ACC112 (cell line): ENCODE results near the gene CASS4.
A peak's percentile ranks its signal among the peaks of the same experiment; 100 is the strongest.

ENCODE experiments used
- H2AFZ ChIP-seq: fragments of 200-600 bp; sonication (generic); one replicate; pipeline ENCODE4 v1.6.0; 2017; ENCODE audit warnings: antibody characterized with exemption, low read length; ENCODE audit not compliant: unreplicated experiment
- H3K27ac ChIP-seq: fragments of 200-600 bp; sonication (generic); 2 replicates; pipeline ENCODE4 v1.5.1; 2014; ENCODE audit warnings: low read depth, mild to moderate bottlenecking, antibody characterized with exemption, low read length, moderate library complexity
- H3K27me3 ChIP-seq: fragments of 200-600 bp; sonication (generic); 2 replicates; pipeline ENCODE4 v1.6.1; 2014; ENCODE audit warnings: mild to moderate bottlenecking, antibody characterized with exemption, low read length, moderate library complexity, mixed read lengths; ENCODE audit not compliant: insufficient read depth
- H3K36me3 ChIP-seq: fragments of 200-600 bp; sonication (generic); 2 replicates; pipeline ENCODE4 v1.6.1; 2016; ENCODE audit warnings: mild to moderate bottlenecking, antibody characterized with exemption, low read length, moderate library complexity, mixed read lengths; ENCODE audit not compliant: insufficient read depth
- H3K4me1 ChIP-seq: fragments of 200-600 bp; sonication (generic); one replicate; pipeline ENCODE4 v1.6.1; 2016; ENCODE audit warnings: low read length, mixed read lengths; ENCODE audit not compliant: insufficient read depth, unreplicated experiment, control insufficient read depth
- H3K4me3 ChIP-seq: fragments of 200-600 bp; sonication (generic); 2 replicates; pipeline ENCODE4 v1.5.1; 2014; ENCODE audit warnings: mild to moderate bottlenecking, low read depth, low read length
- H3K79me2 ChIP-seq: fragments of 200-600 bp; sonication (generic); one replicate; pipeline ENCODE4 v1.6.0; 2016; ENCODE audit warnings: low read length; ENCODE audit not compliant: control insufficient read depth, unreplicated experiment, insufficient read depth

CASS4 gene

GRCh38 chr20:56461576-56461975 is 49.5 kb downstream of the CASS4 start:
- Histone ChIP-seq H3K4me1 (no peaks in the 10 kb centered on the region), H3K27me3 (no peaks in the 10 kb centered on the region), H3K79me2 (no peaks in the 10 kb centered on the region), H3K4me3 (no peak overlapping the region), H3K27ac (no peak overlapping the region), H3K36me3 (no peaks in the 10 kb centered on the region), H2AFZ (no peak overlapping the region)

GRCh38 chr20:56463428-56463827 is 51.4 kb downstream of the CASS4 start:
- peaks cover under 1% of the 10 kb centered on the region for H3K79me2 ChIP-seq
- no peaks in the 10 kb centered on the region for H3K4me1 ChIP-seq
- H3K27ac ChIP-seq: no peak overlapping the region
- no peaks in the 10 kb centered on the region for H3K36me3 ChIP-seq
- no peak overlapping the region for H3K4me3 ChIP-seq
- no peaks in the 10 kb centered on the region for H3K27me3 ChIP-seq
- H2AFZ ChIP-seq: no peak overlapping the region

- Histone ChIP-seq H2AFZ (no peak overlapping the region), H3K27ac (no peak overlapping the region), H3K4me3 (no peak overlapping the region), H3K79me2 (peaks cover 24% of the 10 kb centered on the region), H3K27me3 (no peaks in the 10 kb centered on the region), H3K4me1 (peaks cover 10% of the 10 kb centered on the region), H3K36me3 (no peaks in the 10 kb centered on the region)
These were observed 53.9 kb downstream of the CASS4 start for GRCh38 chr20:56465997-56466396.

GRCh38 chr20:56467968-56468315 is 55.9 kb downstream of the CASS4 start:
- Histone ChIP-seq H2AFZ (no peak overlapping the region), H3K79me2 (peaks cover 33% of the 10 kb centered on the region), H3K4me3 (peak overlapping the region; percentile 97), H3K36me3 (0 out of 2 replicates have a peak, but pooled peaks cover 3% of the 10 kb centered on the region), H3K4me1 (peaks cover 10% of the 10 kb centered on the region), H3K27me3 (no peaks in the 10 kb centered on the region), H3K27ac (peak overlapping the region; percentile 82)

- H3K79me2 ChIP-seq: peaks cover 33% of the 10 kb centered on the region
- 0 out of 2 replicates have a peak, but pooled peaks cover 9% of the 10 kb centered on the region for H3K36me3 ChIP-seq
- peaks cover 10% of the 10 kb centered on the region for H3K4me1 ChIP-seq
- no peaks in the 10 kb centered on the region for H3K27me3 ChIP-seq
- H3K27ac ChIP-seq: peak within 1 kb of the TSS; percentile 82
- H3K4me3 ChIP-seq: peak within 1 kb of the TSS; percentile 97
- H2AFZ ChIP-seq: peak within 1 kb of the TSS; percentile 38
These were observed 56.4 kb downstream of the CASS4 start, which contains the start of gene RTF2 for GRCh38 chr20:56468316-56469076. RTF2 (plus strand) TSS chr20:56468627; CDS start chr20:56468698, 71 bp downstream.

GRCh38 chr20:56469077-56469449 is 57.0 kb downstream of the CASS4 start:
- H3K27ac ChIP-seq: peak overlapping the region; percentile 56; the same call in 1 of the 2 replicates
- peak overlapping the region; percentile 38 for H2AFZ ChIP-seq
- peak overlapping the region; percentile 97 for H3K4me3 ChIP-seq
- peaks cover 33% of the 10 kb centered on the region for H3K79me2 ChIP-seq
- H3K27me3 ChIP-seq: no peaks in the 10 kb centered on the region
- peaks cover 10% of the 10 kb centered on the region for H3K4me1 ChIP-seq
- H3K36me3 ChIP-seq: 0 out of 2 replicates have a peak, but pooled peaks cover 10% of the 10 kb centered on the region

GRCh38 chr20:56483970-56484369 is 71.9 kb downstream of the CASS4 start:
- Histone ChIP-seq H3K27me3 (no peaks in the 10 kb centered on the region), H3K79me2 (peaks cover 2% of the 10 kb centered on the region), H2AFZ (no peak overlapping the region), H3K4me1 (no peaks in the 10 kb centered on the region), H3K36me3 (peaks cover 3% of the 10 kb centered on the region; the same call in 1 of the 2 replicates), H3K27ac (no peak overlapping the region), H3K4me3 (no peak overlapping the region)

- Histone ChIP-seq H3K36me3 (peaks cover 11% of the 10 kb centered on the region), H2AFZ (no peak overlapping the region), H3K4me3 (no peak overlapping the region), H3K27me3 (no peaks in the 10 kb centered on the region), H3K27ac (no peak overlapping the region), H3K79me2 (peaks cover 2% of the 10 kb centered on the region), H3K4me1 (no peaks in the 10 kb centered on the region)
These were observed 75.2 kb downstream of the CASS4 start for GRCh38 chr20:56487216-56487615.

- no peaks in the 10 kb centered on the region for H3K4me1 ChIP-seq
- H2AFZ ChIP-seq: no peak overlapping the region
- H3K79me2 ChIP-seq: peaks cover 2% of the 10 kb centered on the region
- H3K27ac ChIP-seq: no peak overlapping the region
- no peak overlapping the region for H3K4me3 ChIP-seq
- H3K36me3 ChIP-seq: peaks cover 9% of the 10 kb centered on the region
- H3K27me3 ChIP-seq: no peaks in the 10 kb centered on the region
These were observed 76.5 kb downstream of the CASS4 start for GRCh38 chr20:56488566-56488965.

GRCh38 chr20:56501116-56501515 is 89.1 kb downstream of the CASS4 start:
- Histone ChIP-seq H2AFZ (no peak overlapping the region), H3K4me3 (no peak overlapping the region), H3K27me3 (no peaks in the 10 kb centered on the region), H3K27ac (no peak overlapping the region), H3K79me2 (no peaks in the 10 kb centered on the region), H3K4me1 (no peaks in the 10 kb centered on the region), H3K36me3 (peaks cover 11% of the 10 kb centered on the region; the same call in 1 of the 2 replicates)

- H2AFZ ChIP-seq: no peak overlapping the region
- no peak overlapping the region for H3K4me3 ChIP-seq
- no peaks in the 10 kb centered on the region for H3K4me1 ChIP-seq
- H3K36me3 ChIP-seq: no peaks in the 10 kb centered on the region
- H3K27me3 ChIP-seq: no peaks in the 10 kb centered on the region
- H3K27ac ChIP-seq: no peak overlapping the region
- H3K79me2 ChIP-seq: no peaks in the 10 kb centered on the region
These were observed 91.9 kb downstream of the CASS4 start for GRCh38 chr20:56503916-56504315.
